GM23338 (cell line): Measurements from ENCODE around the gene PAEP. TPM values are rescaled to one million over a fixed set of nuclear protein-coding genes. Genes with fewer than 3 reads are reported as not detected.

Experiments used
- ATAC-seq: fragments of 200-7000 bp; cut with Tn5 transposase; 3 replicates; pipeline ENCODE4 v1.9.1; 2020
- DNase-seq: peaks from one replicate; pipeline ENCODE4 v3.0.0-alpha.2; 2015; ENCODE audit warnings: low spot score
- H2AFZ ChIP-seq: fragments of 200-600 bp; sonication (generic); 2 replicates; pipeline ENCODE4 v1.8.0; 2016; ENCODE audit warnings: antibody characterized with exemption, mild to moderate bottlenecking, moderate library complexity
- H3F3A ChIP-seq: fragments of 200-600 bp; sonication (generic); replicated peaks from 2 replicates; pipeline ENCODE4 v1.8.0; 2017; ENCODE audit warnings: antibody characterized with exemption, mixed run types, low read depth
- H3K27ac ChIP-seq: fragments of 200-600 bp; sonication (generic); 2 replicates; pipeline ENCODE4 v1.6.1; 2016; ENCODE audit warnings: low read depth
- H3K27me3 ChIP-seq: fragments of 200-600 bp; sonication (generic); 2 replicates; pipeline ENCODE4 v1.8.0; 2016; ENCODE audit warnings: mild to moderate bottlenecking, mixed run types, moderate library complexity; ENCODE audit not compliant: insufficient read depth
- H3K36me3 ChIP-seq: fragments of 200-600 bp; sonication (generic); 2 replicates; pipeline ENCODE4 v1.8.0; 2016; ENCODE audit warnings: mild to moderate bottlenecking; ENCODE audit not compliant: insufficient read depth
- H3K4me1 ChIP-seq: fragments of 200-600 bp; sonication (generic); 2 replicates; pipeline ENCODE4 v1.8.0; 2016; ENCODE audit warnings: mild to moderate bottlenecking, moderate library complexity; ENCODE audit not compliant: insufficient read depth
- H3K4me2 ChIP-seq: fragments of 200-600 bp; sonication (generic); 2 replicates; pipeline ENCODE4 v1.7.1; 2017; ENCODE audit warnings: mixed run types
- H3K4me3 ChIP-seq: fragments of 200-600 bp; sonication (generic); 2 replicates; pipeline ENCODE4 v1.6.1; 2016; ENCODE audit warnings: mixed run types
- H3K79me2 ChIP-seq: fragments of 200-600 bp; sonication (generic); replicated peaks from 2 replicates; pipeline ENCODE4 v1.8.0; 2017; ENCODE audit warnings: mild to moderate bottlenecking; ENCODE audit not compliant: insufficient read depth
- H3K9me2 ChIP-seq: fragments of 200-600 bp; sonication (generic); 2 replicates; pipeline ENCODE4 v1.8.0; 2017; ENCODE audit not compliant: insufficient read depth
- H4K20me1 ChIP-seq: fragments of 200-600 bp; sonication (generic); replicated peaks from 2 replicates; pipeline ENCODE4 v1.8.0; 2017; ENCODE audit warnings: mild to moderate bottlenecking; ENCODE audit not compliant: insufficient read depth
- H3K27ac Mint-ChIP-seq: 2 replicates; pipeline ENCODE4 v1.8.0; 2020; ENCODE audit warnings: inconsistent platforms, mild to moderate bottlenecking, moderate library complexity, mixed read lengths
- H3K27me3 Mint-ChIP-seq: 3 replicates; pipeline ENCODE4 v1.8.0; 2022; ENCODE audit warnings: low read depth, mild to moderate bottlenecking, moderate library complexity, mixed read lengths, inconsistent platforms; ENCODE audit not compliant: insufficient read depth, poor library complexity
- H3K36me3 Mint-ChIP-seq: 3 replicates; pipeline ENCODE4 v1.8.0; 2021; ENCODE audit warnings: low read depth, mild to moderate bottlenecking, inconsistent platforms, moderate library complexity, mixed read lengths
- H3K4me1 Mint-ChIP-seq: 3 replicates; pipeline ENCODE4 v1.8.0; 2020; ENCODE audit warnings: mild to moderate bottlenecking, inconsistent platforms, mixed read lengths
- H3K4me3 Mint-ChIP-seq: 3 replicates; pipeline ENCODE4 v1.8.0; 2021; ENCODE audit warnings: moderate library complexity, mild to moderate bottlenecking, inconsistent platforms, mixed read lengths
- H3K9me3 Mint-ChIP-seq: 3 replicates; pipeline ENCODE4 v1.8.0; 2020; ENCODE audit warnings: moderate library complexity, mild to moderate bottlenecking, inconsistent platforms, mixed read lengths
- CREB1 ChIP-seq: fragments of 250-450 bp; sonication (Bioruptor Pico); IDR thresholded peaks from 2 replicates; pipeline ENCODE4 v1.5.0; 2020; ENCODE audit warnings: low read depth, mild to moderate bottlenecking, moderate library complexity
- CTCF ChIP-seq, 2 experiments: fragments of 200-600 bp in 1 of 2; sonication (generic) in 1 of 2; conservative IDR thresholded peaks; 2 replicates each; pipeline versions ENCODE4 v1.5.1 to v1.6.1; 2016 to 2017; ENCODE audit warnings: antibody characterized with exemption in 2 of 2, low read depth in 2 of 2, mild to moderate bottlenecking in 2 of 2, moderate library complexity in 1 of 2
- EZH2 ChIP-seq: fragments of 200-600 bp; sonication (generic); IDR thresholded peaks from one replicate; pipeline ENCODE4 v1.8.0; 2017; ENCODE audit warnings: antibody characterized with exemption, mild to moderate bottlenecking, low read depth; ENCODE audit not compliant: unreplicated experiment
- JUNB ChIP-seq: IDR thresholded peaks from one replicate; pipeline ENCODE4 v1.6.1; 2016; ENCODE audit warnings: antibody characterized with exemption; ENCODE audit not compliant: unreplicated experiment
- POLR2AphosphoS5 ChIP-seq: IDR thresholded peaks from 2 replicates; pipeline ENCODE4 v1.6.1; 2016; ENCODE audit warnings: antibody characterized with exemption, low read depth
- REST ChIP-seq: IDR thresholded peaks from one replicate; pipeline ENCODE4 v1.6.1; 2018; ENCODE audit warnings: antibody characterized with exemption; ENCODE audit not compliant: unreplicated experiment
- STAT1 ChIP-seq: IDR thresholded peaks from one replicate; pipeline ENCODE4 v1.6.1; 2016; ENCODE audit warnings: antibody characterized with exemption; ENCODE audit not compliant: unreplicated experiment
- ZNF114 ChIP-seq: fragments of 250-450 bp; sonication (Bioruptor Pico); IDR thresholded peaks from 2 replicates; pipeline ENCODE4 v1.5.0; 2020; ENCODE audit warnings: mild to moderate bottlenecking, moderate library complexity
- ZNF331 ChIP-seq: fragments of 250-450 bp; sonication (Bioruptor Pico); IDR thresholded peaks from 2 replicates; pipeline ENCODE4 v1.5.0; 2020; ENCODE audit warnings: low read depth, mild to moderate bottlenecking, moderate library complexity
- ZNF462 ChIP-seq: fragments of 250-450 bp; sonication (Bioruptor Pico); IDR thresholded peaks from 2 replicates; pipeline ENCODE4 v1.5.0; 2020; ENCODE audit warnings: mild to moderate bottlenecking, moderate library complexity
- polyA plus RNA-seq: library from polyadenylated mRNA; unstranded; fragments of >200 nt; fragmentation: Nextera tagmentation; extraction: Ambion mirVana; gene quantifications from 2 replicates; pipeline ENCODE4 v1.2.1, GENCODE V29; 2016
- total RNA-seq: library from RNA; depleted of rRNA; stranded (reverse); fragments of >200 nt; shearing (Covaris generic); gene quantifications from 2 replicates; pipeline ENCODE4 v1.2.3, GENCODE V29; 2014

PAEP gene
- total and polyA plus RNA-seq, 2 experiments from 2014 or later = not detected

- TF ChIP-seq REST (no peak), EZH2 (no peak), CREB1 (CRISPR knock-in tag) (no peak), POLR2AphosphoS5 (no peak), JUNB (no peak), STAT1 (no peak), ZNF462 (CRISPR knock-in tag) (no peak), CTCF (conservative IDR thresholded peaks at IDR 0.05; ENCODE audit: low read depth in 2 of 2) (no peak), ZNF114 (CRISPR knock-in tag) (no peak), ZNF331 (CRISPR knock-in tag) (no peak)
Measured at GRCh38 chr9:135523521-135524129, 37.9 kb upstream of the PAEP start.

More at GRCh38 chr9:135523521-135524129, 37.9 kb upstream of the PAEP start:
- no peaks in the 10 kb centered on the region for H3K9me2 ChIP-seq
- no peak overlapping the region for H2AFZ ChIP-seq
- no peak overlapping the region for H3K27ac ChIP-seq
- no peaks in the 10 kb centered on the region for H3F3A ChIP-seq
- H4K20me1 ChIP-seq = no peaks in the 10 kb centered on the region
- Mint-ChIP-seq H3K4me1 (peaks cover 10% of the 10 kb centered on the region; the same call in 2 of the 3 replicates), H3K36me3 (no peaks in the 10 kb centered on the region), H3K9me3 (no peaks in the 10 kb centered on the region), H3K27ac (no peak overlapping the region), H3K4me3 (no peak overlapping the region), H3K27me3 (peaks cover 4% of the 10 kb centered on the region)
- H3K36me3 ChIP-seq = no peaks in the 10 kb centered on the region
- no peak overlapping the region for H3K4me2 ChIP-seq
- H3K27me3 ChIP-seq = no peaks in the 10 kb centered on the region
- ATAC-seq (peak; percentile 46), DNase-seq (peak; percentile 35)
- H3K4me3 ChIP-seq = no peak overlapping the region
- no peaks in the 10 kb centered on the region; the same call in 1 of the 2 replicates for H3K4me1 ChIP-seq
- H3K79me2 ChIP-seq = no peaks in the 10 kb centered on the region
